CD4-positive, alpha-beta memory T cell (primary cell): ENCODE results near the gene ITSN1. TPM values are rescaled to one million over a fixed set of nuclear protein-coding genes. Genes with fewer than 3 reads are reported as not detected.

Experiments
- CTCF ChIA-PET: fragments of 350-600 bp; sonication (Branson Sonifier 250); formaldehyde crosslinking; loops from one replicate; lab custom pipeline; 2021; ENCODE audit warnings: inconsistent platforms; ENCODE audit not compliant: partially characterized antibody; lab: Charles Lee
- POLR2A ChIA-PET: fragments of 350-600 bp; sonication (Branson Sonifier 250); formaldehyde crosslinking; loops from one replicate; lab custom pipeline; 2021; ENCODE audit not compliant: partially characterized antibody; lab: Charles Lee
- DNase-seq, 5 donors: peaks; one replicate each; pipeline versions ENCODE4 v3.0.0 to v3.0.0-alpha.2; 2020 to 2022; ENCODE audit warnings: mixed read lengths in 1 of 5
- H3K27ac ChIP-seq: one replicate; pipeline ENCODE4 v1.7.0; 2013; ENCODE audit warnings: low read depth, low read length
- H3K27me3 ChIP-seq: 2 replicates; pipeline ENCODE4 v1.7.0; 2013; ENCODE audit warnings: mild to moderate bottlenecking, low read length, moderate library complexity; ENCODE audit not compliant: insufficient read depth
- H3K36me3 ChIP-seq: 2 replicates; pipeline ENCODE4 v1.7.0; 2013; ENCODE audit warnings: mild to moderate bottlenecking, low read length, moderate library complexity; ENCODE audit not compliant: insufficient read depth
- H3K4me1 ChIP-seq: 2 replicates; pipeline ENCODE4 v1.7.0; 2013; ENCODE audit warnings: mild to moderate bottlenecking, low read length, moderate library complexity; ENCODE audit not compliant: insufficient read depth
- H3K4me3 ChIP-seq, 2 donors: one replicate each; pipeline ENCODE4 v1.7.0; 2013; ENCODE audit warnings: low read length in 2 of 2, mild to moderate bottlenecking in 1 of 2
- H3K9me3 ChIP-seq, 2 donors: one replicate each; pipeline ENCODE4 v1.7.0; 2013; ENCODE audit warnings: low read length in 2 of 2, control low read depth in 1 of 2; ENCODE audit not compliant: control insufficient read depth in 1 of 2
- H3K27ac Mint-ChIP-seq, 7 donors: one replicate each; pipeline ENCODE4 v1.8.0; 2020 to 2021; ENCODE audit warnings: mixed read lengths in 7 of 7, mild to moderate bottlenecking in 6 of 7, inconsistent platforms in 3 of 7, moderate library complexity in 3 of 7
- H3K27me3 Mint-ChIP-seq, 2 donors: one replicate each; pipeline ENCODE4 v1.8.0; 2020 to 2021; ENCODE audit warnings: mixed read lengths in 2 of 2
- H3K36me3 Mint-ChIP-seq, 2 donors: one replicate each; pipeline ENCODE4 v1.8.0; 2020 to 2021; ENCODE audit warnings: mixed read lengths in 2 of 2, inconsistent platforms in 1 of 2, mild to moderate bottlenecking in 1 of 2
- H3K4me1 Mint-ChIP-seq, 4 donors: one replicate each; pipeline ENCODE4 v1.8.0; 2020 to 2021; ENCODE audit warnings: mixed read lengths in 4 of 4, mild to moderate bottlenecking in 1 of 4
- H3K4me3 Mint-ChIP-seq, 8 donors: one replicate each; pipeline ENCODE4 v1.8.0; 2020 to 2021; ENCODE audit warnings: mixed read lengths in 8 of 8, mild to moderate bottlenecking in 7 of 8, moderate library complexity in 6 of 8, inconsistent platforms in 3 of 8
- H3K9me3 Mint-ChIP-seq, 8 donors: one replicate each; pipeline ENCODE4 v1.8.0; 2020 to 2021; ENCODE audit warnings: mixed read lengths in 8 of 8, mild to moderate bottlenecking in 5 of 8, inconsistent platforms in 3 of 8, moderate library complexity in 1 of 8
- intact Hi-C: fragments of 100-400 bp; cut with micrococcal nuclease; formaldehyde crosslinking; loops from one replicate; pipeline ENCODE4 v1.15.1; 2023
- polyA plus RNA-seq, 2 donors: library from polyadenylated mRNA; unstranded; fragments of 300-500 nt; fragmentation: Illumina TruSeq; gene quantifications; one replicate each; pipeline ENCODE4 v1.2.3, GENCODE V29; 2021
- total RNA-seq, 2 experiments: library from RNA; stranded (reverse); gene quantifications; one replicate each; pipeline ENCODE4 v1.2.3, GENCODE V29; 2021

ITSN1 gene
- total and polyA plus RNA-seq, 4 experiments from 2014 or later: 1.0 to 3.9 (median 3.0) TPM

GRCh38 chr21:33686386-33686785 lies 44.1 kb downstream of the ITSN1 start:
- H3K4me3 ChIP-seq: no peak overlapping the region
- no peaks in the 10 kb centered on the region for H3K9me3 ChIP-seq
- Mint-ChIP-seq H3K27me3 (peaks cover 3 to 19% of the 10 kb centered on the region in 2 donors), H3K36me3 (no peaks in the 10 kb centered on the region), H3K27ac (no peak overlapping the region), H3K4me3 (no peak overlapping the region), H3K4me1 (peaks cover 0 to 2% (median 0%) of the 10 kb centered on the region in 4 donors), H3K9me3 (no peaks in the 10 kb centered on the region)
- ChIA-PET POLR2A (no interaction called here), CTCF (interaction anchor here (0.6 kb wide), 1 partner anchor 261 kb away, joined by 3 read pairs; no protein-coding TSS in a partner anchor)
- no peaks in the 10 kb centered on the region for H3K27me3 ChIP-seq
- intact Hi-C loops: no loop called here
- no peak for DNase-seq
- no peak overlapping the region for H3K27ac ChIP-seq
- H3K4me1 ChIP-seq: no peaks in the 10 kb centered on the region
- no peaks in the 10 kb centered on the region for H3K36me3 ChIP-seq

DNA sequence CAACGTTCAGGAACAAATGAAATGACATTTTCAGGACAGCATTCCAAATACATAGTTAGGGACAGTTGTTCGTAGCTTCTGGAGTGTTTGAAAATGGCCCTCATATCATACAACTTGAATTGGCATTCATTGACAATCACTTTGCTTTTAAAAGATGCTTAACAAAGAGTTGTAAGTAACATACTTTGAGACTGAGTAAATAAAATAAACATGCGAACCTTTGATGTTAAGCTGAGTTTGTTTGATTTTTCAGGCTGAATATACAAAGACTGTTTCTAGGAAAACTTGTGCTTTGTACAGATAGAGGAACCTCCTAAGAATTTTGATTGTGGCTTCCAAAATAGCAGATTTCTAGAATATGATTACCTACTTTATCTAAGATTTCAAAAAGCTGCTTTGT lies 45.3 kb downstream of the ITSN1 start:
- H3K27ac Mint-ChIP-seq: no peak overlapping the region
- no peak overlapping the region for H3K27ac ChIP-seq
- H3K4me3 Mint-ChIP-seq: no peak overlapping the region
- H3K4me1 ChIP-seq: no peaks in the 10 kb centered on the region
- no peak for DNase-seq
- CTCF ChIA-PET: no interaction called here
- H3K36me3 ChIP-seq: no peaks in the 10 kb centered on the region
- H3K36me3 Mint-ChIP-seq: no peaks in the 10 kb centered on the region
- POLR2A ChIA-PET: no interaction called here
- H3K4me1 Mint-ChIP-seq: peaks cover 0 to 2% (median 0%) of the 10 kb centered on the region in 4 donors
- no peaks in the 10 kb centered on the region for H3K9me3 ChIP-seq
- peaks cover 0 to 1% (median 0%) of the 10 kb centered on the region in 8 donors for H3K9me3 Mint-ChIP-seq
- H3K4me3 ChIP-seq: no peak overlapping the region
- intact Hi-C loops: no loop called here
- H3K27me3 ChIP-seq: no peaks in the 10 kb centered on the region
- H3K27me3 Mint-ChIP-seq: peaks cover 3 to 19% of the 10 kb centered on the region in 2 donors

GRCh38 chr21:33688353-33688752 lies 46.1 kb downstream of the ITSN1 start:
- H3K27ac ChIP-seq: no peak overlapping the region
- Mint-ChIP-seq H3K27me3 (peaks cover 2 to 17% of the 10 kb centered on the region in 2 donors), H3K4me1 (peaks cover 0 to 2% (median 0%) of the 10 kb centered on the region in 4 donors), H3K27ac (no peak overlapping the region), H3K36me3 (no peaks in the 10 kb centered on the region), H3K9me3 (peaks cover 0 to 1% (median 0%) of the 10 kb centered on the region in 8 donors), H3K4me3 (no peak overlapping the region)
- no peaks in the 10 kb centered on the region for H3K27me3 ChIP-seq
- no peak overlapping the region for H3K4me3 ChIP-seq
- H3K9me3 ChIP-seq: no peaks in the 10 kb centered on the region
- no peaks in the 10 kb centered on the region for H3K36me3 ChIP-seq
- no peaks in the 10 kb centered on the region for H3K4me1 ChIP-seq
- intact Hi-C loops: no loop called here
- ChIA-PET CTCF (no interaction called here), POLR2A (no interaction called here)
- no peak for DNase-seq

DNA sequence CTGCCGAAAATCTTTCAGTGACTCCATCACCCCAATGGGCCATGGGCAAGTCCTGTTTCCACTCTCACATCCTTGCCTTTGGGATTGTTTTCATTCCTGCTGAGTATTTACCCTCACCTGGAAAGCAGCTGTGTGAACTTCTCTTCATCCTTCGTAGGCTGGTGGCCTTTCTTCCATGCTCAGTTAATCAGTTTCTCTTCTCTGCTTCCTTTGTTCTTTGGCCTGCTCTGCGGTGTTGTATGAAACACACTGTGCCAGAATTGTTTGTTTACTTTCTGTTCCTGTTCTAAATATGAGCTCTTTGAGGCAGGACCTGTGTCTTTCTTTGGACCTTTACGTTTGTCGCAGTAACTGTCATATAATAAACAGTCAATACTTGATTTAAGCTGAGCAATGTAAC lies 48.6 kb downstream of the ITSN1 start:
- no peak overlapping the region for H3K4me3 Mint-ChIP-seq
- H3K27me3 ChIP-seq: no peaks in the 10 kb centered on the region
- H3K4me1 Mint-ChIP-seq: peaks cover 0 to 2% (median 0%) of the 10 kb centered on the region in 4 donors
- no peak overlapping the region for H3K27ac ChIP-seq
- ChIA-PET POLR2A (no interaction called here), CTCF (no interaction called here)
- no peak for DNase-seq
- H3K4me3 ChIP-seq: no peak overlapping the region
- no peaks in the 10 kb centered on the region for H3K4me1 ChIP-seq
- intact Hi-C loops: no loop called here
- H3K36me3 Mint-ChIP-seq: no peaks in the 10 kb centered on the region
- no peak overlapping the region for H3K27ac Mint-ChIP-seq
- H3K27me3 Mint-ChIP-seq: peaks cover 0 to 9% of the 10 kb centered on the region in 2 donors
- H3K9me3 Mint-ChIP-seq: peaks cover 0 to 1% (median 0%) of the 10 kb centered on the region in 8 donors
- H3K36me3 ChIP-seq: no peaks in the 10 kb centered on the region
- no peaks in the 10 kb centered on the region for H3K9me3 ChIP-seq

GRCh38 chr21:33691945-33692603 lies 49.8 kb downstream of the ITSN1 start:
- no peaks in the 10 kb centered on the region for H3K4me1 ChIP-seq
- CTCF ChIA-PET: no interaction called here
- intact Hi-C loops: no loop called here

DNA sequence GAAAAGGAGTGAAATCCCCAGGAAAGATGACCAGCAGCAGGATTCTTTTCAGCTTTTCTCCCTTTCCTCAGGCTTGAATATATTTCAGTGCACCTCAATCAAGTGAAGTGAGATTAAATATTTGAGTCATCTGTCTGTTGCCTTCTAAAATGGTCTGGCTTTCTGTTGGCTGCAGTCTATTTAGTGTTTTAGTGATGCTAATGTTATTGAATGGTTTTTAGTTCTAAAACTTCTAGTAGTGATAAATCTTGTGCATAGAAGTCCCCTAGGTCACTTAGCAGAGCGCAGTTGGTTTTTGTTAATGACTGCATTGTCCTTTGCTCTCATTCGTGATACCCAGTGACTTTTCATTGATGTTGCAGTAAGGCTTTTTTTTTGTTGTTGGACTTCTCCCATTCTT lies 53.5 kb downstream of the ITSN1 start:
- Histone ChIP-seq H3K4me3 (no peak overlapping the region), H3K4me1 (no peaks in the 10 kb centered on the region), H3K27ac (no peak overlapping the region), H3K36me3 (no peaks in the 10 kb centered on the region), H3K27me3 (no peaks in the 10 kb centered on the region), H3K9me3 (no peaks in the 10 kb centered on the region)
- POLR2A ChIA-PET: no interaction called here
- DNase-seq: no peak
- H3K4me3 Mint-ChIP-seq: no peak overlapping the region
- H3K27ac Mint-ChIP-seq: no peak overlapping the region
- H3K36me3 Mint-ChIP-seq: no peaks in the 10 kb centered on the region
- H3K4me1 Mint-ChIP-seq: peaks cover 0 to 2% (median 0%) of the 10 kb centered on the region in 4 donors
- CTCF ChIA-PET: no interaction called here
- peaks cover 0 to 1% (median 0%) of the 10 kb centered on the region in 8 donors for H3K9me3 Mint-ChIP-seq
- H3K27me3 Mint-ChIP-seq: peaks cover 2% of the 10 kb centered on the region in 2 donors
- intact Hi-C loops: no loop called here

More at GRCh38 chr21:33691945-33692603, 49.8 kb downstream of the ITSN1 start:
- DNase-seq: no peak
- no peaks in the 10 kb centered on the region for H3K36me3 Mint-ChIP-seq
- no peak overlapping the region for H3K4me3 ChIP-seq
- no peak overlapping the region for H3K27ac ChIP-seq
- H3K27me3 Mint-ChIP-seq: peaks cover 0 to 4% of the 10 kb centered on the region in 2 donors
- H3K4me1 Mint-ChIP-seq: peaks cover 0 to 2% (median 0%) of the 10 kb centered on the region in 4 donors
- POLR2A ChIA-PET: no interaction called here
- H3K27ac Mint-ChIP-seq: no peak overlapping the region
- no peaks in the 10 kb centered on the region for H3K9me3 ChIP-seq
- H3K27me3 ChIP-seq: no peaks in the 10 kb centered on the region
- H3K36me3 ChIP-seq: no peaks in the 10 kb centered on the region
- peaks cover 0 to 1% (median 0%) of the 10 kb centered on the region in 8 donors for H3K9me3 Mint-ChIP-seq
- no peak overlapping the region for H3K4me3 Mint-ChIP-seq

- intact Hi-C loops: no loop called here
- no peaks in the 10 kb centered on the region for H3K36me3 Mint-ChIP-seq
- H3K27me3 Mint-ChIP-seq: peaks cover 0 to 2% of the 10 kb centered on the region in 2 donors
- POLR2A ChIA-PET: no interaction called here
- H3K9me3 Mint-ChIP-seq: peaks cover 0 to 1% (median 0%) of the 10 kb centered on the region in 8 donors
- H3K27me3 ChIP-seq: no peaks in the 10 kb centered on the region
- no peak for DNase-seq
- H3K36me3 ChIP-seq: no peaks in the 10 kb centered on the region
- no peaks in the 10 kb centered on the region for H3K4me1 Mint-ChIP-seq
- H3K4me3 Mint-ChIP-seq: no peak overlapping the region
- no peak overlapping the region for H3K4me3 ChIP-seq
- H3K9me3 ChIP-seq: no peaks in the 10 kb centered on the region
- no peak overlapping the region for H3K27ac ChIP-seq
- H3K4me1 ChIP-seq: no peaks in the 10 kb centered on the region
- H3K27ac Mint-ChIP-seq: no peak overlapping the region
- CTCF ChIA-PET: no interaction called here
These were observed 54.2 kb downstream of the ITSN1 start for GRCh38 chr21:33696465-33696864.
